ENCODE measurements around the gene NUBPL.

NUBPL gene

GRCh38 chr14:31835049-31835448 lies 273.8 kb downstream of the NUBPL start:
- no peak for TF ChIP-seq CTCF (IDR thresholded peaks at IDR 0.05)

GRCh38 chr14:31837031-31837430 lies 275.8 kb downstream of the NUBPL start:
- no peak for TF ChIP-seq CTCF (IDR thresholded peaks at IDR 0.05)

- no peak for TF ChIP-seq CTCF (IDR thresholded peaks at IDR 0.05)
Observed at GRCh38 chr14:31842899-31843298, 281.7 kb downstream of the NUBPL start.

GRCh38 chr14:31843361-31844091 lies 282.3 kb downstream of the NUBPL start:
- no peak for TF ChIP-seq CTCF (IDR thresholded peaks at IDR 0.05)

- TF ChIP-seq CTCF (IDR thresholded peaks at IDR 0.05), result no peak
Observed at GRCh38 chr14:31854508-31855075, 293.4 kb downstream of the NUBPL start.

GRCh38 chr14:31855262-31855661 lies 294.1 kb downstream of the NUBPL start:
- no peak for TF ChIP-seq CTCF (IDR thresholded peaks at IDR 0.05)

GRCh38 chr14:31858868-31859267 lies 297.7 kb downstream of the NUBPL start:
- no peak for TF ChIP-seq CTCF (IDR thresholded peaks at IDR 0.05)
